ENCODE measurements around the gene BTBD9.

BTBD9 gene

DNA sequence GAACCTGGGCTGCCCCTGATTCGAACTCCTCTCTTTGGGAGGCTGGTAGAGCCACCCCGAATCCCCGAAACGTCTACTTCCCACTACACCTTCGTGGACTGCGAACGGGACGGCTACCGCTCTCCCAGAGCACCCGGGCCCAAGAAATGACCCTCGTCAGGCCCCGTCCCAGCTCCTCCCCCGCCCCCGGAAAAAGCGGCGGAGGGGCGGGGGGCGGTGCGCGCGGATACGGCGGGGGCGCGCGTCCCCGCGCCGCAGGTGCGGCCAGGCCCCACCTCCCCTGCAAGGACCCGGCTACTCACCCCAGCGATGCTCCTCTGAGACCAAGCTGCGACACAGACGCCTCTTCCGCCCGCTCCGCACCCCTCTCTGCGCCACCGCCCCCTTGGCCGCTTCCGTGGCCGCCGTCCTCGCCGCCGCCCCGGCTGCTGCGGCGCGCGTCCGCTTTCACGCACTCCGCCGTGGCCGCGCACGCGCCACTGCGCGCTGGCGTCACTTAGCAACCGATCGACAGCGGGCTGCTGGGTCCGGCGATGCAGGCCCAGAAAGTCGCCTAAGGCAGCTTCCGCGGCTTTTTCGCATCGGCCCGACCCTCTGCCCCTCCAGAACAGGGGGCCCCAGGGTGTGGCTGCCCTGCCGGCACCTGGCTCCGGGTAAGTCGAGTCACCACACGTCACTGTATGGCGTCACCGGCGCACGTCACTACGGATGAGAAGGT lies at the start of gene BTBD9:
Gene BTBD9, minus strand, starts transcription at position 432 of the 718 bp plus-strand sequence.
- Histone ChIP-seq H3K4me3 (ENCODE audit: low read length) (peak within 1 kb of the TSS; percentile 91), H3K4me1 (ENCODE audit: control insufficient read depth, low read depth, low read length) (peaks cover 9% of the 10 kb centered on the region), H3K36me3 (ENCODE audit: control insufficient read depth, low read depth, low read length) (no peaks in the 10 kb centered on the region), H3K9me3 (ENCODE audit: control insufficient read depth, low read depth, low read length) (no peaks in the 10 kb centered on the region), H3K27ac (ENCODE audit: low read length) (no peak within 1 kb of the TSS), H3K27me3 (ENCODE audit: control insufficient read depth, insufficient read depth, low read length) (peaks cover 4% of the 10 kb centered on the region), H3K9ac (ENCODE audit: low read length) (peak within 1 kb of the TSS; percentile 74)

- Histone ChIP-seq H3K4me1 (ENCODE audit: control insufficient read depth, low read depth, low read length) (no peaks in the 10 kb centered on the region), H3K36me3 (ENCODE audit: control insufficient read depth, low read depth, low read length) (peaks cover 17% of the 10 kb centered on the region), H3K4me3 (ENCODE audit: low read length) (no peak overlapping the region), H3K9me3 (ENCODE audit: control insufficient read depth, low read depth, low read length) (no peaks in the 10 kb centered on the region), H3K27me3 (ENCODE audit: control insufficient read depth, insufficient read depth, low read length) (no peaks in the 10 kb centered on the region), H3K27ac (ENCODE audit: low read length) (no peak overlapping the region), H3K9ac (ENCODE audit: low read length) (no peak overlapping the region)
These were observed 48.9 kb upstream of the BTBD9 start for GRCh38 chr6:38688579-38689087.

- no peak overlapping the region for H3K9ac ChIP-seq (ENCODE audit: low read length)
- H3K27ac ChIP-seq (ENCODE audit: low read length) = no peak overlapping the region
- H3K4me3 ChIP-seq (ENCODE audit: low read length) = no peak overlapping the region
- no peaks in the 10 kb centered on the region for H3K27me3 ChIP-seq (ENCODE audit: control insufficient read depth, insufficient read depth, low read length)
- no peaks in the 10 kb centered on the region for H3K4me1 ChIP-seq (ENCODE audit: control insufficient read depth, low read depth, low read length)
- H3K36me3 ChIP-seq (ENCODE audit: control insufficient read depth, low read depth, low read length) = peaks cover 25% of the 10 kb centered on the region
- no peaks in the 10 kb centered on the region for H3K9me3 ChIP-seq (ENCODE audit: control insufficient read depth, low read depth, low read length)
These were observed 47.8 kb upstream of the BTBD9 start for GRCh38 chr6:38687549-38687948.

DNA sequence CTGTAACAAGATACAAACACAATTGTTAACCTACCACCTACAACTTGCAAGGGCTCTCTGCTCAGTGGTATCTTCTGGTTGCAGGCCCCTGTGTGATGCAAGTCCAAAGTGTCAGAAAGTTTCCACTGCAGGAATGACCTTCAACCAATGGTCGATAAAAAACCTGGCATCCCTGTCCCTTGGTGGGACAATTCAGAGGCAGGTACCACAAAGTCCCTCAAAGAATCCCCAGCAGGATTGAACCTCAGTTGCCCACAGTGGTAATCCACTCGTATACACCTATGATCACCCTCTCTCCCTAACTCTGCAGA lies 47.3 kb upstream of the BTBD9 start:
- Histone ChIP-seq H3K27me3 (ENCODE audit: control insufficient read depth, insufficient read depth, low read length) (no peaks in the 10 kb centered on the region), H3K36me3 (ENCODE audit: control insufficient read depth, low read depth, low read length) (peaks cover 30% of the 10 kb centered on the region), H3K4me1 (ENCODE audit: control insufficient read depth, low read depth, low read length) (no peaks in the 10 kb centered on the region), H3K4me3 (ENCODE audit: low read length) (no peak overlapping the region), H3K9ac (ENCODE audit: low read length) (no peak overlapping the region), H3K9me3 (ENCODE audit: control insufficient read depth, low read depth, low read length) (no peaks in the 10 kb centered on the region), H3K27ac (ENCODE audit: low read length) (no peak overlapping the region)

GRCh38 chr6:38686270-38687042 lies 46.7 kb upstream of the BTBD9 start:
- no peaks in the 10 kb centered on the region for H3K4me1 ChIP-seq (ENCODE audit: control insufficient read depth, low read depth, low read length)
- no peak overlapping the region for H3K27ac ChIP-seq (ENCODE audit: low read length)
- peaks cover 35% of the 10 kb centered on the region for H3K36me3 ChIP-seq (ENCODE audit: control insufficient read depth, low read depth, low read length)
- H3K9me3 ChIP-seq (ENCODE audit: control insufficient read depth, low read depth, low read length) = no peaks in the 10 kb centered on the region
- no peak overlapping the region for H3K9ac ChIP-seq (ENCODE audit: low read length)
- H3K4me3 ChIP-seq (ENCODE audit: low read length) = no peak overlapping the region
- H3K27me3 ChIP-seq (ENCODE audit: control insufficient read depth, insufficient read depth, low read length) = no peaks in the 10 kb centered on the region

- Histone ChIP-seq H3K27ac (ENCODE audit: low read length) (no peak overlapping the region), H3K9ac (ENCODE audit: low read length) (no peak overlapping the region), H3K4me3 (ENCODE audit: low read length) (no peak overlapping the region), H3K36me3 (ENCODE audit: control insufficient read depth, low read depth, low read length) (peaks cover 43% of the 10 kb centered on the region), H3K9me3 (ENCODE audit: control insufficient read depth, low read depth, low read length) (no peaks in the 10 kb centered on the region), H3K4me1 (ENCODE audit: control insufficient read depth, low read depth, low read length) (no peaks in the 10 kb centered on the region), H3K27me3 (ENCODE audit: control insufficient read depth, insufficient read depth, low read length) (no peaks in the 10 kb centered on the region)
These were observed 45.2 kb upstream of the BTBD9 start for GRCh38 chr6:38684904-38685303.

DNA sequence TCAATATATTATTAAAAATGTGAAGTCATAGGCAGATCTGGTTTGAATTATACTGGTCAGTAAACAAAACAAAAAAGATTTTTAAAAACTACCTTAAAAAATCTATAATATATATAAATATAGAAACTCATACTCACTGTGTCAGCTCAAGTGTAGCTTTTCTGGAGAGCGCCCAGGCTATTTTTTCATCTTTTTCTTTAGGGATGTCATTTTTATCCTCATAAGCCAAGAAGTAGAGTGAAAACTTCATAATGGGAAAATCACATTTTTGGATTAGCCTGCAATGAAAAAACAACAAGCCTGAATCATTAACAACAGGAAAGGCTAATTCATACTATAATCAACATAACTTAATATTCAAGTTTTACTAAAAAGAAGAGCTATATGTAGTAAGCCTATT lies 44.5 kb upstream of the BTBD9 start:
- Histone ChIP-seq H3K27ac (ENCODE audit: low read length) (no peak overlapping the region), H3K4me1 (ENCODE audit: control insufficient read depth, low read depth, low read length) (no peaks in the 10 kb centered on the region), H3K4me3 (ENCODE audit: low read length) (no peak overlapping the region), H3K36me3 (ENCODE audit: control insufficient read depth, low read depth, low read length) (peaks cover 43% of the 10 kb centered on the region), H3K9me3 (ENCODE audit: control insufficient read depth, low read depth, low read length) (no peaks in the 10 kb centered on the region), H3K27me3 (ENCODE audit: control insufficient read depth, insufficient read depth, low read length) (no peaks in the 10 kb centered on the region), H3K9ac (ENCODE audit: low read length) (no peak overlapping the region)

DNA sequence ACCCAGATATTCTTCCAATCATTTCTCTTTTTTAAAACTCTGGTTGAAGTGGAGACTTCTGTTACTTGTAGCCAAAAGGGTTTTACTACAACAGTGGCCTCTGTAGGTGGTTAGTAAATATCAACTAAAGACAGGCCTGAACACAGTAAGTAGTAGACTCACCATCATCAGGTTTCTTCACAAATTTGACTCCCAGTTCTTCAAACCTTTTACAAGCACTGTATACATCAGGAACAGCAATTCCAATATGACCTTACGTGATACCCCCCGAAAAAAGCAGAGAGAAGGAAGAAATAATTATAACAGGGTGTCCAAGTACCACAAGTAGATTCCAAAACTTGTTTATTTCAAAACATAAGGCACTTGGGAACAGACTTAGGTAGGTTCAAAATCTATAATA lies 42.1 kb upstream of the BTBD9 start:
- Histone ChIP-seq H3K9ac (ENCODE audit: low read length) (no peak overlapping the region), H3K9me3 (ENCODE audit: control insufficient read depth, low read depth, low read length) (no peaks in the 10 kb centered on the region), H3K4me1 (ENCODE audit: control insufficient read depth, low read depth, low read length) (no peaks in the 10 kb centered on the region), H3K27ac (ENCODE audit: low read length) (no peak overlapping the region), H3K4me3 (ENCODE audit: low read length) (no peak overlapping the region), H3K27me3 (ENCODE audit: control insufficient read depth, insufficient read depth, low read length) (no peaks in the 10 kb centered on the region), H3K36me3 (ENCODE audit: control insufficient read depth, low read depth, low read length) (peaks cover 59% of the 10 kb centered on the region)

- no peaks in the 10 kb centered on the region for H3K4me1 ChIP-seq (ENCODE audit: control insufficient read depth, low read depth, low read length)
- H3K36me3 ChIP-seq (ENCODE audit: control insufficient read depth, low read depth, low read length) = peaks cover 68% of the 10 kb centered on the region
- no peaks in the 10 kb centered on the region for H3K9me3 ChIP-seq (ENCODE audit: control insufficient read depth, low read depth, low read length)
- H3K4me3 ChIP-seq (ENCODE audit: low read length) = no peak overlapping the region
- H3K27ac ChIP-seq (ENCODE audit: low read length) = no peak overlapping the region
- H3K27me3 ChIP-seq (ENCODE audit: control insufficient read depth, insufficient read depth, low read length) = no peaks in the 10 kb centered on the region
- no peak overlapping the region for H3K9ac ChIP-seq (ENCODE audit: low read length)
These were observed 39.9 kb upstream of the BTBD9 start for GRCh38 chr6:38679668-38680067.

GRCh38 chr6:38678178-38678760 lies 38.5 kb upstream of the BTBD9 start:
- Histone ChIP-seq H3K9ac (ENCODE audit: low read length) (no peak overlapping the region), H3K4me1 (ENCODE audit: control insufficient read depth, low read depth, low read length) (no peaks in the 10 kb centered on the region), H3K9me3 (ENCODE audit: control insufficient read depth, low read depth, low read length) (no peaks in the 10 kb centered on the region), H3K27ac (ENCODE audit: low read length) (no peak overlapping the region), H3K36me3 (ENCODE audit: control insufficient read depth, low read depth, low read length) (peaks cover 66% of the 10 kb centered on the region), H3K27me3 (ENCODE audit: control insufficient read depth, insufficient read depth, low read length) (no peaks in the 10 kb centered on the region), H3K4me3 (ENCODE audit: low read length) (no peak overlapping the region)

DNA sequence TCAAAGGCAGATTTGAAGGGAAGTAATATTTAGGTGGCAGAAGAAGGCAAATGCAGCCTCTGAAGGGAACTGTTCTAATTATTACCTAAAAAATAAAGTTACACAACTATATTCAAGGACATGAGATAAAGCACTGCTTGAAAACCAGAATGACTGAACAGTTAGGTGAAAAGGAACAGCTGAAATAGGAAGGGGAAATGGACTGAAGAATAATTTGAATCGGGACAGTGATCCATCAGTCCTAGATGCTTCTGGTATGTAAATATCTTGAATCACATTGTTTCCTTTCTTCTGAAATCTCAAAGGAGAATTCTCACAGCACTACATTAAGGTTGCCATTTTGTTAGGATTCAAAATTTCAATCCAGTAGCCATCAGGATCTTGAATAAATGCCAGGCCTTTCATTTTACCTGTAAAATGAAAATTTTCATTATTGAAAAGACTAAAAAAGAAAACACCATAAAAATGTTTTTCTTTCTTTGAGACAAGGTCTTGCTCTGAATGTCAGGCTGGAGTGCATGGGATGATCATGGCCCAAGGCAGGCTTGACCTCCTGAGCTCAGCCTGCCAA lies 37.3 kb upstream of the BTBD9 start:
- Histone ChIP-seq H3K36me3 (ENCODE audit: control insufficient read depth, low read depth, low read length) (peaks cover 55% of the 10 kb centered on the region), H3K9me3 (ENCODE audit: control insufficient read depth, low read depth, low read length) (no peaks in the 10 kb centered on the region), H3K27ac (ENCODE audit: low read length) (no peak overlapping the region), H3K9ac (ENCODE audit: low read length) (no peak overlapping the region), H3K4me3 (ENCODE audit: low read length) (no peak overlapping the region), H3K27me3 (ENCODE audit: control insufficient read depth, insufficient read depth, low read length) (no peaks in the 10 kb centered on the region), H3K4me1 (ENCODE audit: control insufficient read depth, low read depth, low read length) (no peaks in the 10 kb centered on the region)
